ENCODE results near the gene NEXMIF. TPM values are rescaled to one million over a fixed set of nuclear protein-coding genes. Genes with fewer than 3 reads are reported as not detected.
"Not testable (repeated sequence)": the region's sequence is repeated elsewhere in the genome, so short reads cannot be mapped to it uniquely, and the experiment has no call there.

The NEXMIF gene
- total RNA-seq, 1 donor from 2014 or later = 1.7 TPM

DNA sequence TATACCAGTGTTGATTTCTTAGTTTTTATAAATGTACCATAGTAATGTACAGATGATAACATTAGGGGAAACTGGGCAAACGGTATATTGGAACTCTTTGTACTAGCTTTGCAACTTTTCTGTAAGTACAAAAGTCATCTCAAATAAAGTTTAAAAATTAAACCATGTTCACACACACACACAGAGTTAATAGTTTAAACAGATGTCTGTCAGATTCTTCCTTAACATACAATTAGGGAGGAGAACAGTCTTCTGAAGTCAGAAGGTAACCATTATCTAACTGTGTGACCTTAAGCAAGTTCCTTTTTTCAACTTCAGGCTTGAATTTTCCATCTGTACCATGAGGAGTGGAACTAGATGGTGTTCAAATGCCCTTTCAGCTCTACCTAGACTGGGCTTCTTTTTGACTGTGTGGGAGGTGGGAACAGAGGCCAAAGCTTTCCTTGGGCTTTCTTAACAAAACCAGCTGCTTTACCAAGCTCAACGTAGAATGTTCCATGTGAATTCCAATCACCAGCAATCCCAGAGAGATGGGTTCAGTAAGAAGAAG is 127.8 kb downstream of the NEXMIF start:
- no peak for DNase-seq (ENCODE audit: low spot score)

DNA sequence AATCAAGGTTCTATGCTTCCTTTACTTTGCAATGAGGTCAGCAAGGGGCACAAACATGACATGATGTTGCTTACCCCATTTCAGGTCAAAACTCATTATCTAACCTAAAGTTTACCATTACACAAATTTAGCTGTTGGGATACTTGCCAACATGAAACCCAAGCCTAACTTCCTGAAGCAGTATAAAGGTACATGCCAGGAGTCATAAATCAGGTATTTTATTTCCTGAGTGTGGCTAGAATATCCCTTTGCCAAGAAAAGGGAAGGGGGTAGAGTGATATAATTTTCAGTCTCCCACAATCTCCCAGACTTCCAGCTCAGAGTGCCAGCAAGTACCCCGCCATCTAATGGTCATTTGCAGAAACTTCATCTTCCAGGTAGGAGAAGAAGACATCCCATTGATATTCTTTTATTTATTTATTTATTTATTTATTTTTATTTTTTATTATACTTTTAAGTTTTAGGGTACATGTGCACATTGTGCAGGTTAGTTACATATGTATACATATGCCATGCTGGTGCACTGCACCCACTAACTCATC is 136.6 kb downstream of the NEXMIF start:
- DNase-seq (ENCODE audit: low spot score) = no peak

DNA sequence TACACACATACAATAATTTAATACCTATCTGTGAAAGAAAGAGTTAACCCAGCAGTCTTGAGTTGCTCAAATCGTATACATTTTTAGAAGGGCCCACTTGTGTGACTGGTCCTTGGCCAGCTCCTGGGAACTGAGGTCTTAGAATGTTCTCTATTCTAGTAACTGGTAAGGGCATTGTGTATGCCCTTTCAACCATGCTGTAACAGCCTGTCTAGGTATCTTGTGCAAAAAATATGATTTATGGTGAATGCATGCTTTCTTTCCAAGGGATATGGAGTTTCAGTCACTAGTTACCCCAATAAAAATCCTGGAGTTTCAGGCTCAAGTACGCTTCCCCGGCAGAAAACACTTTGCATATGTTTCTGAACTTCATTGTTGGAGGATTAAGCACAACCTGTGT is 140.6 kb downstream of the NEXMIF start:
- DNase-seq (ENCODE audit: low spot score) = no peak

DNA sequence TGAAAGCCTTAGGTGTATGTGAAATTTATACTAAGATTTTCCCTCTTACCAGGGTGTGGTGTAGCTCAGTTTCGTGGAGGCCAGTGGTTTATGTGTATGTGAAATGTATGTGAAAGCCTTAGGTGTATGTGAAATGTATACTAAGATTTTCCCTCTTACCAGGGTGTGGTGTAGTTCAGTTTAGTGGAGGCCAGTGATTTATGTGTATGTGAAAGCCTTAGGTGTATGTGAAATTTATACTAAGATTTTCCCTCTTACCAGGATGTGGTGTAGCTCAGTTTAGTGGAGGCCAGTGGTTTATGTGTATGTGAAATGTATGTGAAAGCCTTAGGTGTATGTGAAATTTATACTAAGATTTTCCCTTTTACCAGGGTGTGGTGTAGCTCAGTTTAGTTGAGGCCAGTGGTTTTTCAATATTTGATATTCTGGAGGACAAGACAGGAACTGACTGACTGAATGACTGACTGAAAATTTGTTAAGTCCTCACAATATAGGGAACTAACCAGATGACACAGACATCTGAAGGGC is 143.7 kb downstream of the NEXMIF start:
- no peak for DNase-seq (ENCODE audit: low spot score)

DNA sequence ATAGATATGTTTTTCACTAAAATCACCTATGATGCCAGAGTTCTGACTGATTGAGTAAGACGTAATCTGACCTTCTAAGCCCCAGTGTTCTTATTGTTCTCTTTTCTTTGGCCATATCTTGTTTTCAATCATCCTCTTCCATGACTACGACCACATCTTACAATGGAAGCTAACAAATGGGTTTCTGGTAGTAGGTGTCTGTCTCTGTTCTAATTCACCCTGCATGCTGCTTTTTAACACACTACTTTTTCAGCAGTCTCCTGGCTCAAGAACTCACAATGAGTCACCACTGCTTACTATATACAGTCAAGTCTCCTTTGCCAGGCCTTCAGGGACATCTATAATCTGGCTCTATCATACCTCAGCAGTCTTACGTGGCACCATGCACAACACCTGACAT is 146.1 kb downstream of the NEXMIF start:
- DNase-seq (ENCODE audit: low spot score) = no peak

DNA sequence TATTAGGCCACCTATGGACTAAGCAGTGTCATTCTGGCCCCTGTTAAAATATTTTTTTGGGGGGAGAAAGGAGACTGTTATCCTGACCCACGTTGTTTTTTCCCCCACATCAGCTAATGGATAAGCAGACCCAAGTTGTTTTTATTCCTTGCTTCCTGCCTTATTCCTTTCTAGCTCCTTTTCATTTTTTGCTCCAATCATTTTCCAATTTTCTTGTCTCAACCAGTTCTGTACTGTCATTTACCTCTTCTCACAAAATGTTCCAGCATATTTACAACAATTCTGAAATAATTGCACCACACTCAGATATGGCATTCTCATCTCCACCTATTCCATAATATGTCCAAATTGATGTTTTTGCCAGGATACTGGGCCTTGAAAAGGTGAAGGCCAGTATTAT is 150.3 kb downstream of the NEXMIF start:
- no peak for DNase-seq (ENCODE audit: low spot score)

DNA sequence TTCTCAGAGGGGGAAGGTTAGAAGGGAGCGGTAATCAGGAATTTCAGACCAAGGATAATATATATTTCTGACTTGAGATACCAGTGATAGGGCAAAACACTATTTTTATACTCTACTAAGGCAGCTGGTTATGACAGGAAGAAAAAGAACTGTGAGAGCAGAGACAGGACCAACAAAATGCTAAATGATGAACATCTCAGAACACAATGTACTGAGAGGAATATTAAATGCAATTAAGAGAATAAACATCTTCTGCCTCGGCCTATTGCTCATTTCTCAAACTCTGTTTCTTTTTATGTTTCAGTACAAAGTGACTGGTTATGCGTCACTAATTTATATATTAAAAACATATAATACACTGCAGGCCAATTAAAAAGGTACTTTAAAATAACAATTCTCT is 188.8 kb downstream of the NEXMIF start:
- DNase-seq (ENCODE audit: low spot score) = no peak

DNA sequence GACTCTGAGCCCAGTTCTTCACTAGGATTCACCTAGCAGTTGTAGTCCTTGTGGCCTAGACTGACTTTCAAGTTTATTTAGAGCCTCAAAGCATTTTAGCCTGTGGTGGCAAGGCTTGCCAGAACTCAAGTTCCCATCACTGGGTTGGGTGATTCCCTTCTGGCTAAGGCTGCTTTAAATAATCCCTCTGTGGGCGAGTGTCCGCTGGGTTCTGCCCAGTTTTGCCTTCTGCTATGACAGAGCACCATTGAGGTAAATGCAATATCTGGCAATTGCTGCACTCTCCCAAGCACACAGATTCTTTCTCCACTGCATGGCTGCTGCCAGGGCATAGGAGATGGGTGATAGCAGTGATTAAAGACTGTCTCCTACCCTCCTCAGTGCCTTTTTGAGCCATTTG is 220.0 kb downstream of the NEXMIF start:
- DNase-seq (ENCODE audit: low spot score) = no peak

DNA sequence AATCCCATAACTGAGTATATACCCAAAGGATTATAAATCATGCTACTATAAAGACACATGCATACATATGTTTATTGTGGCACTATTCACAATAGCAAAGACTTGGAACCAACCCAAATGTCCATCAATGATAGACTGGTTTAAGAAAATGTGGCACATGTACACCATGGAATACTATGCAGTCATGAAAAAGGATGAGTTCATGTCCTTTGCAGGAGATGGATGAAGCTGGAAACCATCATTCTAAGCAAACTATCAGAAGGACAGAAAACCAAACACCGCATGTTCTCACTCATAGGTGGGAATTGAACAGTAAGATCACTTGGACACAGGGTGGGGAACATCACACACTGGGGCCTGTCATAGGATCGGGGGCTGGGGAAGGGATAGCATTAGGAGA is 223.9 kb downstream of the NEXMIF start:
- not testable (repeated sequence) for DNase-seq (ENCODE audit: low spot score)

DNA sequence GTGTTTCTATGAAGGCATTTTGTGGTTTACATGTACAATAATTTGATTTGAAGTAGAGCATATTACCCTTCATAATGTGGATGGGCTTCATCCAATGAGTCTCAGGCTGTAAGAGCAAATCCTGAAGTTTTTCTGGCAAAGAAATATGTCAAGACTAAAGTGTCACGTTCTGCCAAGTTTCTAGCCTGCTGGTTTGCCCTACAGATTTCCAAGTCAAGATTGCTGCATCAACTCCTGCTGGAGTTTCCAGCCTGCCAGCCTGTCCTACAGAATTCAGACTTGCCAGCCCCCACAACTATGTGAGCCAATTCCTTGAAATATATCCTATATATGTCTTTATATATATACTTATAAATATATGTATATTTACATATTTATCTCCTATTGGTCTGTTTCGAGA is 240.8 kb downstream of the NEXMIF start:
- DNase-seq (ENCODE audit: low spot score) = no peak

Other genes starting within 250 kb of the NEXMIF start
- 30.8 TPM for gene ABCB7, start 230.8 kb upstream of the NEXMIF start, total RNA-seq (ENCODE audit: insufficient read depth, low replicate concordance)

Data from umbilical cord (tissue), 2 donors.